Measurements from ENCODE around the gene MYO1G. TPM values are rescaled to one million over a fixed set of nuclear protein-coding genes. Genes with fewer than 3 reads are reported as not detected.

MYO1G gene
- polyA plus RNA-seq, 2 of the 4 experiments (the other 2 are of a cell fraction): 0.06 TPM; not detected in 1

GRCh38 chr7:44970523-44971051, 8.2 kb downstream of the MYO1G start:
- H3K4me3 ChIP-seq: no peak overlapping the region
- ChIA-PET CTCF (interaction anchor here (0.6 to 1.5 kb wide), 4 partner anchors 50 to 206 kb away, joined by 3 to 8 read pairs (median 3); no protein-coding TSS in a partner anchor), POLR2A (no interaction called here)
- TF ChIP-seq POLR2A (IDR thresholded peaks at IDR 0.05; ENCODE audit: low read length) (no peak), ZFP36 (IDR thresholded peaks at IDR 0.05; ENCODE audit: borderline replicate concordance, partially characterized antibody) (no peak), HEYL (CRISPR knock-in tag; IDR thresholded peaks at IDR 0.05) (no peak)
- no peaks in the 10 kb centered on the region for H3K9me3 ChIP-seq
- no peak for ATAC-seq
- FAIRE-seq: no peak
- H3K27ac ChIP-seq: no peak overlapping the region
- WGBS (ENCODE audit: missing lambda C conversion rate): 84% methylated on average over 18 of the region's 18 CpGs
- H3K4me1 ChIP-seq: no peaks in the 10 kb centered on the region
- H3K4me2 ChIP-seq: no peak overlapping the region
- DNase-seq (ENCODE audit: low read depth in 1 of 2, low spot score in 1 of 2): no peak

- no peak overlapping the region for H3K4me2 ChIP-seq
- no peak overlapping the region for H3K4me3 ChIP-seq
- POLR2A ChIA-PET: no interaction called here
- no peaks in the 10 kb centered on the region for H3K9me3 ChIP-seq
- DNase-seq (ENCODE audit: low read depth in 1 of 2, low spot score in 1 of 2) (no peak), FAIRE-seq (no peak), ATAC-seq (no peak)
- TF ChIP-seq HDAC2 (IDR thresholded peaks at IDR 0.05) (no peak), POLR2A (IDR thresholded peaks at IDR 0.05; ENCODE audit: low read length) (no peak), EHF (CRISPR knock-in tag; IDR thresholded peaks at IDR 0.05) (no peak), HOXB13 (CRISPR knock-in tag; IDR thresholded peaks at IDR 0.05; ENCODE audit: low read depth) (no peak)
- H3K4me1 ChIP-seq: no peaks in the 10 kb centered on the region
- 70% methylated on average over 16 of the region's 21 CpGs for WGBS (ENCODE audit: missing lambda C conversion rate)
- H3K27ac ChIP-seq: no peak overlapping the region
- CTCF ChIA-PET: interaction anchor here (0.6 to 1.5 kb wide), 2 partner anchors 166 to 169 kb away, joined by 3 to 8 read pairs; no protein-coding TSS in a partner anchor
Observed at GRCh38 chr7:44969701-44970522, 8.9 kb downstream of the MYO1G start.

DNA sequence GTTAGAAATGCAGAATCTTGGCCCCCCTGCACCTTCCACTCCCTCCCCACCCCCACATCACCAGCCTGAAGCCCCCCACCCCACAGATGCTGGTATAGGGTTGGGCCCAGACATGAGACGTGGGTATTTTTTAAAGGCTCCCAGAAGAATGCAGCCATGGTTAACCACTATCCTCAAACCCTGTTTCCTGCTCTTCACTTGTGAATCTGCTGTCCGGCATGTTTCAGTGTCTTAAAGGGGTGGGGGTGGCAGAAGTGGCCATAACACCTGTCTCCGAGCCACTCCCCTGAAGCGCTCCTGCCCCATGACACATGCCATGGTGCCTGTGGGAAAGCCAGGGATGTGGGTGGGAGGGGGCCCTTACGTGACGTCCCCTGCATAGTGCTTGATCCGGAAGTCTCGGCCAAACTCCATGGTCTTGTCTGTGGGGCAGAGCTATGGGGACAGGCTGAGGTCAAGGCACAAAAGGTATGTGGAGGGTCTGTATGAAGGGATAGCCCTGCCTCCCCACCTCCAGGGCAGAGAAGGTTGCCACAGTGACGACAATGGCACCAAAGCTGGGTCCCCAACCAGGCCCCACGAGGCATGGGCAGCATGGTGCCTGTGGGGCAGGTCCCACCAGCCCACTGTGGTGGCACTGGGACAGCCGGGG, 9.6 kb downstream of the MYO1G start:
- Histone ChIP-seq H3K4me2 (no peak overlapping the region), H3K9me3 (no peaks in the 10 kb centered on the region), H3K27ac (no peak overlapping the region), H3K4me1 (no peaks in the 10 kb centered on the region), H3K4me3 (no peak overlapping the region)
- 79% methylated on average over 11 of the region's 11 CpGs for WGBS (ENCODE audit: missing lambda C conversion rate)
- ChIA-PET CTCF (interaction anchor here (1.5 kb wide), 1 partner anchor 167 kb away, joined by 8 read pairs; no protein-coding TSS in a partner anchor), POLR2A (no interaction called here)
- ATAC-seq (no peak), FAIRE-seq (no peak), DNase-seq (ENCODE audit: low read depth in 1 of 2, low spot score in 1 of 2) (no peak)
- TF ChIP-seq HEYL (CRISPR knock-in tag; IDR thresholded peaks at IDR 0.05): no peak
- no peak for TF ChIP-seq BHLHE40 (IDR thresholded peaks at IDR 0.05; ENCODE audit: low read depth, low read length)
- TF ChIP-seq ESRRA (IDR thresholded peaks at IDR 0.05; ENCODE audit: borderline replicate concordance, low read length): no peak
- TF ChIP-seq, protein P1, sequence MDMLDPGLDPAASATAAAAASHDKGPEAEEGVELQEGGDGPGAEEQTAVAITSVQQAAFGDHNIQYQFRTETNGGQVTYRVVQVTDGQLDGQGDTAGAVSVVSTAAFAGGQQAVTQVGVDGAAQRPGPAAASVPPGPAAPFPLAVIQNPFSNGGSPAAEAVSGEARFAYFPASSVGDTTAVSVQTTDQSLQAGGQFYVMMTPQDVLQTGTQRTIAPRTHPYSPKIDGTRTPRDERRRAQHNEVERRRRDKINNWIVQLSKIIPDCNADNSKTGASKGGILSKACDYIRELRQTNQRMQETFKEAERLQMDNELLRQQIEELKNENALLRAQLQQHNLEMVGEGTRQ (IDR thresholded peaks at IDR 0.05): no peak
- no peak for TF ChIP-seq CEBPB (IDR thresholded peaks at IDR 0.05)
- no peak for TF ChIP-seq PBX3 (IDR thresholded peaks at IDR 0.05)
- TF ChIP-seq CHD4 (IDR thresholded peaks at IDR 0.05; ENCODE audit: borderline replicate concordance): no peak
- no peak for TF ChIP-seq ZC3H11A (IDR thresholded peaks at IDR 0.05)

DNA sequence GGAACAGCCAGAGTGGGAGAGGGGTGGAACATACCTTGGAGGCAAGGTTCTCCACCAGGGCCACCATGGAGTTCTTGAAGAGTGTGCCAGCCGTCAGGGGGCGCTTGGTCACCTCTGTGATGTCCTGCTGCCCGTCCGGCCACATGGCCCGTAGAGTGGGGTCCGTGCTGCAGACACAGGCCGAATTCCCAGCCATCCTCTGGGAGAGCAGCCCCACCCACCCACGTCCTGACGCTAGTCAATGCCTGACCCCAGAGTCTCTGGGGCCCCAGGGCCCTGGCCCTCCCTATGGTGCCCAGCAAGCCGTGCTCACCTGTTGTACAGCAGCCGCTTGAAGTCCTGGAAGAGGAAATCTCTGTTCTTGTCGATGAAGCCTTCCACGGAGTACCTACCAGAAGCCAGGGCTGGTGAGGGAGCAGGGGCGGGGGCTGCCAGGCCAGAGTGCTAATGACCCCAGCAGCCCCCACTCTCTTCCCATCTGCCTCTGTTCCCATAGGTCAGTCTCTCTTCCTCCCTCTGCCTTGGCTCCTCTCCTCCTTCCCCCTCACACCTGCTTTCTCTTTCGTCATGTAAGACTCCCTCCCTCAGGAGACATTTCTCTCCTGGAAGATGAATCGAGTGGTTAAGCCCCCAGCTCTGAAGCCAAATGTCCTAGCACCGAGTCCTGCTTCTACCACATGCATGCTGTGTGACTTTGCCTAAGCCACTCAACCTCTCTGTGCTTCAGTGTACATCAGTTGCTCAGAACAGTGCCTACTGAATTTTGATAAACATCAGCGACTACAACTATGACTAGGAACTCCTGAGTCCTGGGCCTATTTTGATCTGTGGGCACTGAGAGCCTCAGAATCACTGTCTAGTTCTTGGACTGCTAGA, 11.0 kb downstream of the MYO1G start:
- Histone ChIP-seq H3K4me3 (no peak overlapping the region), H3K9me3 (no peaks in the 10 kb centered on the region), H3K27ac (no peak overlapping the region), H3K4me2 (no peak overlapping the region), H3K4me1 (no peaks in the 10 kb centered on the region)
- POLR2A ChIA-PET: no interaction called here
- DNase-seq (ENCODE audit: low read depth in 1 of 2, low spot score in 1 of 2): peak; percentile 26 to 57
- TF ChIP-seq ZFP36 (IDR thresholded peaks at IDR 0.05; ENCODE audit: borderline replicate concordance, partially characterized antibody) (peak; percentile 68), NR3C1 (IDR thresholded peaks at IDR 0.05) (no peak), SMC3 (IDR thresholded peaks at IDR 0.05) (peak; percentile 27; the same call in 1 of the 3 replicates), MAX (IDR thresholded peaks at IDR 0.05) (peak; percentile 40), KDM1A (IDR thresholded peaks at IDR 0.05; ENCODE audit: low read depth) (peak; percentile 62; the same call in 1 of the 2 replicates), MYC (IDR thresholded peaks at IDR 0.05; ENCODE audit: borderline replicate concordance, low read length) (no peak), RAD21 (conservative IDR thresholded peaks at IDR 0.05 in 1 of 2, IDR thresholded peaks at IDR 0.05 in 1 of 2) (peak; percentile 31 to 43; a peak in 3 of 5 replicates)
- TF ChIP-seq, protein P2, sequence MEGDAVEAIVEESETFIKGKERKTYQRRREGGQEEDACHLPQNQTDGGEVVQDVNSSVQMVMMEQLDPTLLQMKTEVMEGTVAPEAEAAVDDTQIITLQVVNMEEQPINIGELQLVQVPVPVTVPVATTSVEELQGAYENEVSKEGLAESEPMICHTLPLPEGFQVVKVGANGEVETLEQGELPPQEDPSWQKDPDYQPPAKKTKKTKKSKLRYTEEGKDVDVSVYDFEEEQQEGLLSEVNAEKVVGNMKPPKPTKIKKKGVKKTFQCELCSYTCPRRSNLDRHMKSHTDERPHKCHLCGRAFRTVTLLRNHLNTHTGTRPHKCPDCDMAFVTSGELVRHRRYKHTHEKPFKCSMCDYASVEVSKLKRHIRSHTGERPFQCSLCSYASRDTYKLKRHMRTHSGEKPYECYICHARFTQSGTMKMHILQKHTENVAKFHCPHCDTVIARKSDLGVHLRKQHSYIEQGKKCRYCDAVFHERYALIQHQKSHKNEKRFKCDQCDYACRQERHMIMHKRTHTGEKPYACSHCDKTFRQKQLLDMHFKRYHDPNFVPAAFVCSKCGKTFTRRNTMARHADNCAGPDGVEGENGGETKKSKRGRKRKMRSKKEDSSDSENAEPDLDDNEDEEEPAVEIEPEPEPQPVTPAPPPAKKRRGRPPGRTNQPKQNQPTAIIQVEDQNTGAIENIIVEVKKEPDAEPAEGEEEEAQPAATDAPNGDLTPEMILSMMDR (IDR thresholded peaks at IDR 0.05): peak; percentile 23; the same call in 1 of the 3 replicates
- no peak for FAIRE-seq
- ATAC-seq: peak in 1 of 2 experiments; percentile 74; a peak in 3 of 6 replicates
- CTCF ChIA-PET: interaction anchor here (1.0 to 2.1 kb wide), 2 partner anchors 8 to 169 kb away, joined by 3 to 6 read pairs; no protein-coding TSS in a partner anchor
- WGBS (ENCODE audit: missing lambda C conversion rate): 70% methylated on average over 18 of the region's 18 CpGs

All from A549 (cell line).